Spleen (tissue), 7 donors: Measurements from ENCODE around the gene POLA2.

Experiments
- CTCF ChIP-seq, 11 experiments: fragments of 200-600 bp in 7 of 11; fragments of 450-650 bp in 4 of 11; sonication (generic) in 4 of 11; IDR thresholded peaks in 8 of 11; conservative IDR thresholded peaks in 3 of 11; 1 replicate in 7 of 11; 2 replicates in 4 of 11; pipeline versions ENCODE4 v1.4.0 to v1.8.0; 2016 to 2021; ENCODE audit warnings: antibody characterized with exemption in 11 of 11, inconsistent platforms in 4 of 11, mild to moderate bottlenecking in 1 of 11
- POLR2A ChIP-seq, 3 donors: fragments of 450-650 bp; IDR thresholded peaks; one replicate each; pipeline ENCODE4 v1.5.1; 2017; ENCODE audit warnings: antibody characterized with exemption in 3 of 3, mild to moderate bottlenecking in 1 of 3
- donor health status: DM: no; HTN: no; CAD: no; lungs with moderate emphysema.
- donor health status: DM: no; HTN: no; CAD: no.
- donor health status: DM: no; HTN: no; CAD: no.

- TF ChIP-seq CTCF (IDR thresholded peaks at IDR 0.05 in 8 of 11, conservative IDR thresholded peaks at IDR 0.05 in 3 of 11) (no peak), POLR2A (IDR thresholded peaks at IDR 0.05) (no peak)
Observed at GRCh38 chr11:65310736-65311135, 49.0 kb downstream of the POLA2 start.
